NB4 (cell line): ENCODE measurements around the gene PTPN1.

Experiments
- POLR2A ChIP-seq: IDR thresholded peaks from 2 replicates; pipeline ENCODE4 v1.6.1; 2011; ENCODE audit warnings: mild to moderate bottlenecking; ENCODE audit not compliant: insufficient read length; ENCODE audit errors: extremely low read depth
- TF ChIP-seq, protein P1 (sequence below): IDR thresholded peaks from one replicate; pipeline ENCODE4 v1.5.1; 2012; ENCODE audit warnings: low read depth, low read length
- TF ChIP-seq, protein P2 (sequence below): IDR thresholded peaks from 2 replicates; pipeline ENCODE4 v1.6.1; 2011; ENCODE audit warnings: low read depth, low read length

DNA sequence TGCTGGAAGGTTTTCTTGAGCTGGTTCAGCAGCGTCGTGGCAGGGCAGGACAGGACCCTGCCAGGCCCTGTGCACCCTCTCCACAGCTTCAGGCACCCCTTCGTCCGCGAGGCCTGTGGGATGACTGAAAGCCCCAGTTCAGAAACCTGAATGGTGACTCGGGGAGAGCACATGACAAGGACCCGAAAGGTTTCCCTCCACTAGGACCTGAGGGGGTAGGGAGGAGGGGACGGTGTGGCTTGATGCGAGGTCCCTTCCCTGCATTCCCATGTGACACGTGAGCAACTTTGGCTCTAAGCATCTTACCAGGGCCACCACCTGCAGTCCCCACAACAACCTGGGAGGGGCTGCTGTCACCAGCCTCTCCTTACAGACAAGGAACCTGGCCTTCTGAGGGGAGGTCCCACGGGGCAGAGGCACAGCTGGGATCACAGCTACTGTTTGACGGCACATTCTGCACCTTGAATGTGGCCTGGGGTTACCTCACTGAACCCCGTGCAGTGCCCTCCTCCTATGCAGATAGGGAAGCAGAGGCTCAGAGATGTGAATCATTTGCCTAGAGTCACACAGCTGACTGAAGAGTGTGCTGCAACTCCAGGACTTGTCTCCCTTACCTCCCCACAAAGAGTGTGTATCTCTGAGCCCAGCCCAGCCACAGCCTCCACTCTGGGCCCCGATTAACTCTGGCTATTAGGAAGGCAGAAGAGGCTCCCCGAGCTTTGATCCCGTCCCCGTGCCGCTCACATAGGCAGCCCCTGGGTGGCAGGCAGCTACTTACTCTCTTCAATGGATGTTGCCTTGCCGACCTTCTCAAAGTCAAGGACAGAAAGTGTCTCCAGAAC is 84.6 kb downstream of the PTPN1 start:
- TF ChIP-seq, protein P1, sequence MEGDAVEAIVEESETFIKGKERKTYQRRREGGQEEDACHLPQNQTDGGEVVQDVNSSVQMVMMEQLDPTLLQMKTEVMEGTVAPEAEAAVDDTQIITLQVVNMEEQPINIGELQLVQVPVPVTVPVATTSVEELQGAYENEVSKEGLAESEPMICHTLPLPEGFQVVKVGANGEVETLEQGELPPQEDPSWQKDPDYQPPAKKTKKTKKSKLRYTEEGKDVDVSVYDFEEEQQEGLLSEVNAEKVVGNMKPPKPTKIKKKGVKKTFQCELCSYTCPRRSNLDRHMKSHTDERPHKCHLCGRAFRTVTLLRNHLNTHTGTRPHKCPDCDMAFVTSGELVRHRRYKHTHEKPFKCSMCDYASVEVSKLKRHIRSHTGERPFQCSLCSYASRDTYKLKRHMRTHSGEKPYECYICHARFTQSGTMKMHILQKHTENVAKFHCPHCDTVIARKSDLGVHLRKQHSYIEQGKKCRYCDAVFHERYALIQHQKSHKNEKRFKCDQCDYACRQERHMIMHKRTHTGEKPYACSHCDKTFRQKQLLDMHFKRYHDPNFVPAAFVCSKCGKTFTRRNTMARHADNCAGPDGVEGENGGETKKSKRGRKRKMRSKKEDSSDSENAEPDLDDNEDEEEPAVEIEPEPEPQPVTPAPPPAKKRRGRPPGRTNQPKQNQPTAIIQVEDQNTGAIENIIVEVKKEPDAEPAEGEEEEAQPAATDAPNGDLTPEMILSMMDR, result no peak
- no peak for TF ChIP-seq POLR2A
- TF ChIP-seq, protein P2, sequence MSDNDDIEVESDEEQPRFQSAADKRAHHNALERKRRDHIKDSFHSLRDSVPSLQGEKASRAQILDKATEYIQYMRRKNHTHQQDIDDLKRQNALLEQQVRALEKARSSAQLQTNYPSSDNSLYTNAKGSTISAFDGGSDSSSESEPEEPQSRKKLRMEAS, result no peak
